Right atrium auricular region (tissue), 2 donors: ENCODE data around the gene NDUFS4. TPM values are rescaled to one million over a fixed set of nuclear protein-coding genes. Genes with fewer than 3 reads are reported as not detected.

Source experiments
- DNase-seq: peaks from one replicate; pipeline ENCODE4 v3.0.0-alpha.2; 2019; ENCODE audit warnings: low spot score
- H3K27ac ChIP-seq, 2 donors: fragments of 200-600 bp; sonication (generic); 1 replicate in 1 of 2; 2 replicates in 1 of 2; pipeline ENCODE4 v1.5.1; 2016 to 2019
- H3K27me3 ChIP-seq, 2 donors: fragments of 200-600 bp; sonication (generic); one replicate each; pipeline versions ENCODE4 v1.5.1 to v1.6.0; 2017 to 2019
- H3K36me3 ChIP-seq: fragments of 200-600 bp; sonication (generic); one replicate; pipeline ENCODE4 v1.5.1; 2016
- H3K4me1 ChIP-seq, 2 donors: fragments of 200-600 bp; sonication (generic); one replicate each; pipeline versions ENCODE4 v1.5.1 to v1.6.0; 2017 to 2019
- H3K4me3 ChIP-seq, 2 donors: fragments of 200-600 bp; sonication (generic); 1 replicate in 1 of 2; 2 replicates in 1 of 2; pipeline ENCODE4 v1.5.1; 2017 to 2019; ENCODE audit warnings: mild to moderate bottlenecking in 1 of 2, moderate library complexity in 1 of 2
- H3K9me3 ChIP-seq, 2 donors: fragments of 200-600 bp; sonication (generic); one replicate each; pipeline ENCODE4 v1.5.1; 2019
- CTCF ChIP-seq, 2 donors: fragments of 200-600 bp; sonication (generic); IDR thresholded peaks; one replicate each; pipeline ENCODE4 v1.5.1; 2019; ENCODE audit warnings: antibody characterized with exemption in 2 of 2
- total RNA-seq, 2 donors: library from RNA; depleted of rRNA; stranded (reverse); fragments of >200 nt; gene quantifications; one replicate each; pipeline ENCODE4 v1.1.0, GENCODE V29; 2016

Gene NDUFS4
- total RNA-seq, 2 donors from 2014 or later: 122 to 127 TPM

GRCh38 chr5:53575101-53575500 lies 14.7 kb downstream of the NDUFS4 start:
- Histone ChIP-seq H3K27me3 (no peaks in the 10 kb centered on the region), H3K36me3 (no peaks in the 10 kb centered on the region), H3K4me3 (no peak overlapping the region), H3K27ac (no peak overlapping the region), H3K9me3 (no peaks in the 10 kb centered on the region), H3K4me1 (peaks cover 0 to 37% of the 10 kb centered on the region in 2 donors)
- no peak for DNase-seq
- no peak for TF ChIP-seq CTCF (IDR thresholded peaks at IDR 0.05)

GRCh38 chr5:53575831-53576230 lies 15.4 kb downstream of the NDUFS4 start:
- DNase-seq: no peak
- no peak for TF ChIP-seq CTCF (IDR thresholded peaks at IDR 0.05)
- H3K4me1 ChIP-seq: peaks cover 0 to 37% of the 10 kb centered on the region in 2 donors

GRCh38 chr5:53576674-53577073 lies 16.2 kb downstream of the NDUFS4 start:
- DNase-seq: no peak
- H3K4me3 ChIP-seq: no peak overlapping the region
- H3K36me3 ChIP-seq: no peaks in the 10 kb centered on the region
- H3K9me3 ChIP-seq: no peaks in the 10 kb centered on the region
- H3K27me3 ChIP-seq: no peaks in the 10 kb centered on the region
- H3K27ac ChIP-seq: no peak overlapping the region
- peaks cover 0 to 30% of the 10 kb centered on the region in 2 donors for H3K4me1 ChIP-seq
- no peak for TF ChIP-seq CTCF (IDR thresholded peaks at IDR 0.05)

More at GRCh38 chr5:53575831-53576230, 15.4 kb downstream of the NDUFS4 start:
- no peaks in the 10 kb centered on the region for H3K9me3 ChIP-seq
- no peaks in the 10 kb centered on the region for H3K36me3 ChIP-seq
- H3K27ac ChIP-seq: no peak overlapping the region
- H3K4me3 ChIP-seq: no peak overlapping the region
- H3K27me3 ChIP-seq: no peaks in the 10 kb centered on the region

- H3K4me3 ChIP-seq: no peak overlapping the region
- no peaks in the 10 kb centered on the region for H3K27me3 ChIP-seq
- H3K27ac ChIP-seq: no peak overlapping the region
- TF ChIP-seq CTCF (IDR thresholded peaks at IDR 0.05): no peak
- H3K9me3 ChIP-seq: no peaks in the 10 kb centered on the region
- no peaks in the 10 kb centered on the region for H3K36me3 ChIP-seq
- H3K4me1 ChIP-seq: peaks cover 0 to 25% of the 10 kb centered on the region in 2 donors
- DNase-seq: no peak
These were observed 18.4 kb downstream of the NDUFS4 start for GRCh38 chr5:53578854-53579253.

- DNase-seq: no peak
- H3K27me3 ChIP-seq: no peaks in the 10 kb centered on the region
- no peaks in the 10 kb centered on the region for H3K36me3 ChIP-seq
- no peaks in the 10 kb centered on the region for H3K9me3 ChIP-seq
- peaks cover 0 to 19% of the 10 kb centered on the region in 2 donors for H3K4me1 ChIP-seq
- TF ChIP-seq CTCF (IDR thresholded peaks at IDR 0.05): no peak
- H3K27ac ChIP-seq: no peak overlapping the region
- no peak overlapping the region for H3K4me3 ChIP-seq
These were observed 20.1 kb downstream of the NDUFS4 start for GRCh38 chr5:53580547-53580946.

GRCh38 chr5:53582225-53582624 lies 21.8 kb downstream of the NDUFS4 start:
- Histone ChIP-seq H3K4me1 (peaks cover 0 to 13% of the 10 kb centered on the region in 2 donors), H3K9me3 (no peaks in the 10 kb centered on the region), H3K36me3 (no peaks in the 10 kb centered on the region), H3K27ac (no peak overlapping the region), H3K4me3 (no peak overlapping the region), H3K27me3 (no peaks in the 10 kb centered on the region)
- no peak for TF ChIP-seq CTCF (IDR thresholded peaks at IDR 0.05)
- no peak for DNase-seq
